G401.6 (cell line): ENCODE data around the gene DCLK1.

Source experiments
- FAIRE-seq: peaks from 2 replicates; lab custom pipeline; 2012; peaks lifted over from hg19 to GRCh38; lab: Jason Lieb, UNC

DCLK1 gene

DNA sequence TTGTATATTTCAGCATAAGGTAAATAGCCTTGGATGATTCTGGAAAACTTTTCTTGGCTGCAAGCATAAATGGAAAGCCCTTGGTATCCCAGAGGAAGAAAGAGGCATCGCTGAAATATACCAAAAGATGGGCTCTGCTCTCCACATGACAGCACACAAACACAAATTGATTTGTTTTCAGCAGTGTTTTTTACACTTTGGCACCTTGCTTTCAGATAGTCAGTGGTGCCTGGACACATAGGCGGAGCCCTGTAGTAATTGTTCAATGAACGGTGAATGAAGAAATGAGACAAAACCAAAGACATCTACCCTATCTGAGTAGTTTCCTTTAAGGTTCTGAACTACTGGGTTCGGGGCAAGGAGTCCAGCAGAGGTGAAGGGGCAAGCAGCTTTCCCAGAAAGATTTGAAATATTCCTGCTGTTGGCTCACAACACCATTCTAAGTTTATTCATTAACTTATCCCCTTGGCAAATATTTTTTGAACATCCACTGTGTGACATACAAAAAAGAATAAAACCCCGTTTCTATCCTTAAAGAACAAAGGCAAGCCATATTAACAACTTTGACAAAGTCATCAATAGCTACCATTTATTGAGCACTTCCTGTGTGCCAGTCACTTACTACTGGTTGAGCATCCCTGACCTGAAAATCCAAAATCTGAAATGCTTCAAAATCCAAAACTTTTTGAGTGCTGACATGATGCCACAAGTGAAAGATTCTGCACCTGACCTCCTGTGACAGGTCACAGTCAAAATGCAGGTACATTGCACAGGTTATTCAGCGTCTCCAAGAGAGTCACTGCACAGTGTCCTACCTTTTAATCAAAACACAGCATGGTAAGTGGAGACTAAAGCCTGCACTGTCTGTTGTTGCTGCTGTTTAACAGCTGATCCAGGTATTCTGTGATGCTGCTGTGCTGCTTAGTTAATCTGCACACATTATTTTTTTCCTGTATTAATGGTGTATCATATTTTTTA is 238.1 kb downstream of the DCLK1 start:
- FAIRE-seq: no peak

DNA sequence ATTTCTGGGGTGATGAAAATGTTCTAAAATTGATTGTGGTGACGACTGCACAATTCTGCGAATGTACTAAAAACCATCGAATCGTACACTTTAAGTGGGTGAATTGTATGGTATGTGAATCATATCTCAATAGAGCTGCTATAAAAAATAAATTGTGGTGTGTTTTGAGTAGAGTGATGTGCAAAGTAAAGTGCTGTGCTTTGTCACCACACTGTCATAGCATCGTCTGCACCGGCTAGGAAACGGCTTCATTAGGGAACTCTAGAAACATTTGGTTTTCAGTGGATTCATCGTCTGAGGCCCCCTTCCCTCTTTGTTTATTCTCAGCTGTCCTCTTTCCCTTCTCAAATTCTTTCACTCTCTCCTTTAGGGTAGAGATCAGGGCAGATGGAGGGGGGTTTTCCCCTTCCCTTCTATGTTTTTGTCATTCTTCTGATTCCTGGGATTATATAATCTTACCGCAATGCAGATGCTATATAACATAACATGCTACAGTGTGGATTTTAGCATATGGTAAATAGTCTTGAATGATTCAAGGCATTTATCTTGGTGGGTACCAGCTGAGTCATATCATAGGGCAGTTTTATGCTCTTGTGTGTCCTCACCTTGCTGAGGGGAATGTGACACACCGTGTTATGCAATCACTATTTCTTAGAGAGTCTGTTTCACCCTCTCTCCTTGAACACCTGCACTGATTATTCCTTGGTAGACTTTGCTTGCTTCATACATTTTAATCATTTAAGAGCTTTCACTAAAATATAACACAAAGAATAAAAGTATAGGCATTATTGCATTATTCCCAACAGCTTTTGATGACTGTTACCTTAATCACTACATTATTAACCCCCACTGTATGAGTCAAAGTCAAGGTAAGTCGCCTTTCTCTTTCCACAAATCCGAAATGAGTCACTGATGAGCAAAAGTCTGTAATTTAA is 239.4 kb downstream of the DCLK1 start:
- no peak for FAIRE-seq

DNA sequence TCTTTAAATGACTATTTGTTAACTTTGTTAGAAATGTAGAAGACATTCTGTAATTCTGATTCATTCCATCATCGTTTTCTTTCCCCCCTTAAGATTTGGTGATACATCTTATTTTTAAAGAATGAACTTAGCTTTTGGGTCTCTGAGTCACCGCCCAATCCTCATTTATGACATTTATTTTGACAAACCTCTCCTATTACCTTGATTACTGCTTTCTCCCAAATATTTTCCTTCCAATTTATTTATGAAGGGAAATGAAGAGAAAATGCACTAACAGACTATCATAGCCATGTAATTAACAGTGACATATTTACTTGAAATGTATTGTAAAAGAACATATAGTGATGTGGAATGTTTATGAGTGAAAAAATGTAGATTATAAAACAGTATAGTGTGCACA is 241.6 kb downstream of the DCLK1 start:
- no peak for FAIRE-seq

DNA sequence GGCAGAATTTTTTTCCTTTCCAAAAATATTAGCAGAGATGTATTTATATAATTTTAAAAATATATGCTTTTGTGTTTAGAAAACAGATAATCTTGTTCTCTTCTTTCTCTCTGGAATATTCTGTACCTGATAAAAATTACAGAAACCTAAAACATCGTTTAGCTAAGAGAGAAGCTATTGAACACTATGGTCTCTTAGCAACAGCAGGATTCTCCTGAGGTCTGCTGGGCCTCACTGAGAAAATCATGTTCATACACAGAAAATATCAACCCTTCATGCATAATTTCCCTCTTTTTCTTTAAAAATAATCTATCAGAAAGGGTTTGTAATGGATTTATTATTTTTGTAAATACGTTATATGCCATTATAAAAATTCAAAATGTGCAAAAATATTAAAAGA is 242.2 kb downstream of the DCLK1 start:
- no peak for FAIRE-seq

DNA sequence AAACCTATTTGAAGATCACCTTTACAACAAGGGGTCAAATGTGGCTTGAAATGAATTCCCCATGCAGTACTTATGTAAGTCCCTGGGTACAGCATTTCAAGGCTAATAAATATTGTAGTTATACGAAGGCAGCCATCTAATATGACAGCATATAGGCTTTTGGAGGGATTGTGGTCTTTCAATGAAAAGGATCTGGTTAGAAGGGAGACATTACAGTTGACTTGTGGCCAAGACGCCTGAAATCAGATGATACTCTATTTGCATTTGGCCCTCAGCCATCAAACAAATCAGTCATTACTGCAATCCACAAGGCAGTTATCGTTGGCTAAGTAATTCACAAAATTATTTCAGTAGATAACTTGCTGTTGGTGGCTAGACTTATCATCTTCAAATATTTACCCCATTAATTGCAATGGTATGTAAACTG is 242.7 kb downstream of the DCLK1 start:
- FAIRE-seq: no peak

DNA sequence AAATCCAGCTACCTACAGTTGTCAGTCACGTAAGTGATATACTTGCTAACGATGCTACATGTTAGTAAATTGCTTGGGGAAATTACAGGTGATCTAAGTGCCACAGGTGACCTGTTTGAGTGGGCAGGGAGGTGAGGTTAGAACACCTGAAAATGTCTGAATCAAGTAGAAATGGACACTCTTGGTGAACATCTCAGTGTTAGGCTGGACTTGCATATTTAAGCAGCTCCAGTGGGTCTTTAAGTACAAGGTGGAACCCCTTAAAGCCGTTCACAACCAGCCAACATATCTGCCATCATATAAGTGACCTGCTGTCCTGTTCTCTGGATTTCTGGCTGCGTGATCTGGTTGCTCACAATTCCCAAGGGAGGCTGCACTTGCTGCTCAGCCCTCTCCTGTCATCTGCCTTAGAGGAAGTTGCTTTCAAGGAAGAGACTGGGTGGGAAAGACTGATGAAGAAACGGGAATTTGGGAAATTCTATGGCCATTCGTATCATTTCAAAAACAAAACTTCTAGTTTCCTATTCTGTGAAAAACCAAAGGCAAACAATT is 244.0 kb downstream of the DCLK1 start:
- FAIRE-seq: no peak

DNA sequence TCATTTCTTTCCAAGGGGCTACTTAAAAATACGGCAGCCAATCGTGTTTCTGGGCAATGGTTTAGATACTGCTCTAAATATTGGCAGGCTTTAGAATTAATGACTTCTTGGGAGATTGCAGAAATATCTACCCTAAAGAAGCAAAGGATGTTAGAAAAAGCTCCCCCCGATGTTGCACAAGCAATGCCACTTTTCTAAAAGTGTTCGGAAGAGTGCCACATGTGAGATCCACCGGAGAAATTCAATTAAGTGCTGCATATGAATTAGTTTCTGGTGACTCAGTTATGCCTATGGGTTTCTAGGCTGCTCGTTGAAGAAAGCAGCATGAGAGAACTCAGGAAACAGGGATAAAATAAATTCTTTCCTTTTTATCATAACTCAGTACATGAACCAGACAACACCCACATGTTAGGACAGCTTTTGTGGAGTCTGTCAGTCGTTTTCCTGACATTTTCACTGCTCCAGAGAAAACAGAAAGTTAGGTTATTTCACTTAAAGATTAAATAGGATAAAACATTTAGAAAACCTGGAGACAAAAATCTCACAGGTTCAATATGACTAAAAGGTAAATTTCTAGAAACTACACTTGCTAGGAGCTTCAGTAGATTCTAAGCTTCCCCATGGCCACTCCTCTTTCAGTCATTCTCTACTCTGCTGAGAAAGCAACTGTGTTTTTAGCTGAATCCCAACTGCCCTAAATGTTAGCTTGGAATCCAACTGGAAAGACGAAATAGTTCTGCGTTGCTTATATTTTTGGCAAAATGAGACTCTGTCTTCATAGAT is 244.7 kb downstream of the DCLK1 start:
- FAIRE-seq: no peak

DNA sequence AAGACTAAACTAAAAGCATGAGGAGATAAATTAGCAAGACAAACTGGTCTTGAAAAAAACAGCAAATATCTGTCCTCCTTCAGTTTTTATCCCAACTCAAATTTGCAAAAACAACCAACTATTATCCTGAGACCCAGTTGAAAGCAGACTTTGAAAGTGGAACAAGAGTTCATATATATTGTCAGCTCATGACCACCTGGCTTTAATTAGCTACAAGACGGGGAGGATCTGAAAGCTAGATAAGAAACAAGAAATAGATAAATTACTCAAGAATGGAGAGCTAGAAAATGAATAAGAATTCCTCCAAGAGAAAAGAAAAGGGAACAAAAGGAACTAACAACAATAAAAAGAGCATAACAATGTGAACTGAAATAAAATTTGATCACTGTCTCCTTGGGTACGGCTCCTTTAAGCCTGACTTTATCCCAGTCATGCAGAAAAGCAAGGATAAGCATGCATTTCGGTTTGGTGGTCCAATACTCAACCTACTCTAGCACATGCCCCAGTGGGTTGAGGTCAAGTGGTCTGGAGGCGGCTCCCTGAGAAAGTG is 246.9 kb downstream of the DCLK1 start:
- no peak for FAIRE-seq

DNA sequence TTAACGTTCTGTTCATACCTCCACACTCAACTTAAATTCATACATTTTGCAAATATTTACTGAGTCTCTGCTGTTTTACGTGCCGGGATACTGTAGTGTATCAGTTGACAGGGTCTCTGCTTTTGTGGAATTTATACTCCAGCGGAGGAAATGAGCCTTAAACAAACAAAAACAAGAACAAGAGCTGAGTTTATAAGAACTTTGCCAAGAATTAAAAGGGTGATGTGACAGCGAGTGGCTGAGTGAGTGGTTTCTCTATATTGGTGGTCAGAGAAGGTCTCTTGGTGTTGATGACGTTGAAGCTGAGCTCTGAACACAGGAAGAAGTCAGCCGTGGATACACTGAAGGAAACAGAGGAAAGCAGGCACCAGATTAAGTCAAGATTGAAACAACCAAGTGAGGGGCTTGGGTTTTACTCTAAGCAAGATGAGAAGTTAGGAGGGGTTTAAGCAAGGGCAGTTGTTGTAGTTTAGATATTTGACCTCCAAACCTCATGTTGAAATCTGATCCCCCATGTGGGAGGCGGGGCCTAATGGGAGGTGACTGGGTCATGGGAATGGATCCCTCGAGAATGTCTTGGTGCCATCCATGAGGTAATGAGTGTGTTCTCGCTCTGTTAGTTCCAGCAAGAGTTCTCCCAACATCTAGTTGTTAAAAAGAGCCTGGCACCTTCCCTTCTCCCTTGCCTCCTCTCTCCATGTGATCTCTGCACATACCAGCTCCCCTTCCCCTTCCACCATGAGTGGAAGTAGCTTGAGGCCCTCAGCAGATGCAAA is 248.3 kb downstream of the DCLK1 start:
- no peak for FAIRE-seq

DNA sequence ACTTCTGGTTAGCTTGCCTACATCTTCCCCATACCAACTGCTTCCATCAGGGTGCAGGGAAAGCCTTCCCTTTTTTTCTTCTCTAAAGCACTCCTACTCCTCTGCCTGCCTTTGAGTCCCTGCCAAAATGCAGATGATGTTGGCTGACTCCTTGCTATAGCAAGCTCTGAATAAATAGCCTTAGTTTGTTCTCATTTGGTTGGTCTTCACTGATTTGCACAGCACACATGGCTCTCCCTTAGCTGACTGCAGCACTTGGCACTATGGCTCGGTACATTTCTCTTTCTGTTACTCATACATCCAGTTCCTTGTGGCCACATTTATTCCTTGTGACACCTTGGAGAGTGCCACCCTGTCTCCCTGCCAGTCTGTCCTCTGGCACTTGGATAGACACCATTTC is 249.8 kb downstream of the DCLK1 start:
- FAIRE-seq: no peak

DNA sequence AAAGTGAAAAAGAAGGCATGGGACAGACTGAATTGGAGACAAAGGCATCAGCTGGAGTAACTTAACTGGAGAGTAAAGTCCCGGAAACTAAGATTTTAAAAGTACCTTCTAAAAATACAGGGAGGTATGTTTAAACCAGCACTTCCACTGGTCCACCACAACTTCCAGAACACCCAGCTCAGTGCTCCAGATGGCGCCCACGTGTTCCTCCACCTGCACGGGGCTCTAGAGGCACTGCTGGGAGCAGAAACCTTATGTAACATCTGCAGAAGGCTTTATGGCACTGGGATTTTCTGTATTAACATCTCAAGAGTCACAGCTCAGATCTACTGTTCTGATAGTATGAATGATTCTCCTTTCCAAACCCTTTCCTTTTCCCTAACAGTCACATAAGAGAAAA is 252.1 kb downstream of the DCLK1 start:
- no peak for FAIRE-seq

DNA sequence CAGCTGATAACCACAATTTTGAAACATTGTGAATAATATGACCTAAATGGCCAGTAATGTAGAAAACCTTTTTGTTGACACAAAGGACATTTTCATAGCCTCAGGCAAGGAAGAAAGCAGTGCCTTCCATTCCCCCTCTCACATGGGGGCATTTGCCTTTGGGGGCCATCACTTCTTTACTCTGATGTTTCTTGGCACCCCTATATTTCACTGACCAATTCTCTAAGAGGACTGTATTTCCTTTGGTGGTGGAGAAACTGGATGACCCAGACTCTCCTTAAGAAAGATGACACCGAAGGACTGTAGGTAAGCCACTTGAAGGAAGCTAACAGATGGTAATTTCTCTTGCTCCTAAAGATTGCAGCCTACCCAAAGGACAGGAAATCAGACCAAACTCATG is 254.6 kb downstream of the DCLK1 start:
- no peak for FAIRE-seq

DNA sequence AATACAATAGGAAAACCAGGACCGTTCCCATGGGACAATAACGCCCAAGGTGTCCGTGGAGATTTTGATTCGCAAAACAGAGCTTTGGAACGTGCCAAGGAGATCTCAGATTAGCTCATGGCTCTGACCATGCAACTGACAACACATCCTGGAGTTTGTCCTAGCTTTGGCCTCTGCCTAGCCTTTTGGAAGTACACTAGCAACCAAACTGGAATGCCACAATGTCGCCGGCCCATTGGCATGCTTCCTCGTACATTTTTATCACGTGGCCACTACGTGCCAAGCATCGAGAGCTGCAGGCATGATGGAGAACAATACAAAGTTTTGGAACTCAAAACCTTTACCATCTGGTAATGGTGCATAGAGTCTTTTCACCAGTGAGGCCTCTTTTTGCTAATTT is 256.5 kb downstream of the DCLK1 start:
- FAIRE-seq: no peak

DNA sequence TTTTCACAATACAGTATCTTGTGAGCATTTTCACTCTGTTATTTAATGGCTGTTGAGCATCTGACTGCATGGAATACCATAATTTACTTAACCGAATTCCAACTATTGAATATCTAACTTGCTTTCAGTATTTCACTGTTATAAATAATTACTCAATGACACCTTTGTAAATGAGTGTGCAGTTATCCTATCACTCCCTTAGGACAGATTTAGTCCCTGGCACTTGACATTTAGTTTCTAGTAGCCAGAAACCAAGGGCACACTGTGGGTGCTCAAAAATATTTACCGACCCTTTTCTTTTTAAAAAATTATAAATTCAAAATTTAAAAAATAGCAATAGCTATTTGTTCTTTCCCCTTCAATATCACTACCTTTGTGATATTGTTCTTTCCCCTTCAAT is 258.8 kb downstream of the DCLK1 start:
- FAIRE-seq: no peak

DNA sequence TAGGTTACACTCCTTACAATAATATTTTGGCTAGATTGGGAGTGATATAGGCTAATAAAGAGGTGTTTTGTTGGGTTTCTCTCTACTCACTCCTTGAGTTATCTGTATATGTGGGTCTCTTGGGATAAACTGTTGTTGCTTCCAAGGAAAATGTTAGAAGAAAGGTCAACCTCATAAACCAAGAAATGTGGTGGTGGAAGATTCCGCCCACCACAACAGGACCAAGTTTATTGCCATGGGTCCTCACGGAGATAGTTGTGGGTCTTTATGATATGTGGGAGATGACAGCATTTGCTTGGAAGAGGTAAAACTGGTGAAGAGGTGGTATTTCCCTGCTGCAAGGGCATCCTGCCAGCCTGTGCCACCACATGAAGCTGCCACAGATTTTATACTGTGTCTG is 259.6 kb downstream of the DCLK1 start:
- no peak for FAIRE-seq

DNA sequence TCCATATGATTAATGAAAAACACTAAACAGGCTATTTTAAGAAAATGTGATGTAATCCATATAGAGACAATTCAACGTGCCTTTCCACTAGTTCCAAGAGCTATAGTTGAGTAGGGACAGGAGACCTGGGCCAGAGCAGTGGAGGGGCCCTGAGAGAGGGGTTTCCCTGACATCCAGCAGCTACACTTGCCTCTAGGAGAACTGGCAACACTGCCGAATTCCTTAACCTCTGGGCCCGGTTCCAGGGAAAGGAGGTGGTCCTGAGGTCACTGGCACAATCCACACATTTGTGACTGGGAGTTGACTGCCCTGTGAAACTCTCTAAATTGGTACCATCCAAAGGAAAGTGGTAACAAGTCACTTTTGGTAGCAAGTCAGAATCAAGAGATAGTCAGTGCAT is 264.4 kb downstream of the DCLK1 start:
- no peak for FAIRE-seq

DNA sequence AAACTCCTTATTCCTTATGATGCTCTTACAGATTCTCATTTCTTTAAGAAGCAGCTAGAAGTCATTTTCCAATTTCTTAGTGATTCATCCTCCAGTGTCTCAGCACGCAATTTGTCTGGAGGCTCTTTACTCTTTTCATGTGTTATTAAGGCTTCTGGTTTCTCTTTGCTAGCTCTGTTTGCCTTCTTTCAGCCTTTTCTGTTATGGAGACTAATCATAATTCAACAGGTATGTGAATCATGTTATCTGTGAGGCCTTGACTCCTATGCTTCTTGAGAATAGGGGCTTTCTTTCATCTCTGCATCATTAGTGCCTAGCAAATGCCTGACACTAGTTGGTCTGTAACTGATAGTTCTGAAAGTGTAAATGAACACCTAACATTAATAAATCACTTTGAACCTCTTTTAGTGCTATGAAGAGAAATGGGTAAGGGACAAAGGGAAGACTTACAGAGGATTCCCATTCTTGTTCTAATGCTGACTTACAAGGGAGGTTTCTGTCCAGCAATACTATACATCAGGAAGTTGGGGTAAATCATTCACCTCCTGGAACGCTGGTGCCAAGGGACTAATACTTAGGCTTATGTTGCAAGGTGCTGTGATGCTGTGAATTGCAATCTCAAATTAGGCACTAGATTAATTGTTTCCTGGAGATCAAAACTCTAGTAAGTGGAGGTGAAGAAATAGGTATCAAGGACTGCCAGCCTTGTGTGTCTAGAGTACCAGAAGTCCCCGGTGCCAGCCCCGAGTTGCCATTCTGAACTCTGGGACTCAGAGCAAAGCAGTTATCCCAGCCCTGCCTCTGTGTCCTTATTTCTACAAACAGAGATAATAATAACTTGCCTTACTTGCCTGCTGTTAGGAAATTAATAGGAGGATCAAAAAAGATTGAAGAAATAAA is 265.6 kb downstream of the DCLK1 start:
- no peak for FAIRE-seq

DNA sequence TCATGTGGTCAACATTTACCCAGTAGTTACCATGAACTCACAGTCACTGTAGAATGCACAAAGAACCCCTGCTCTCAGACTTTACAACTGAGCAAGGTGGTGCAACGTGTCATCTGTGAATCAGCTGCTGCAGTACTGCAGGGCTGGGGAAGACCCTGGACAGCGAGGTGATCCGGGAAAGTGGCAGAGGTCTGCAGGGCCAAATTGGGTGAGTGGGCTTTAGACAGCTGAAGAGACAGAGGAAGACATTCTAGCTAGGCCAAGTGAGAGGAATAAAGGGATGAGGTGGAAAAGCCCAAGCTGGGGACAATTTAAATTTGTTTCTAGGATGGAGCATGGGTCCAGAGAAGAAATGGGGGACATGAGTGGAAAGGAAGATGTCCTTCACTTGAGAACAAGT is 270.5 kb downstream of the DCLK1 start:
- FAIRE-seq: no peak

DNA sequence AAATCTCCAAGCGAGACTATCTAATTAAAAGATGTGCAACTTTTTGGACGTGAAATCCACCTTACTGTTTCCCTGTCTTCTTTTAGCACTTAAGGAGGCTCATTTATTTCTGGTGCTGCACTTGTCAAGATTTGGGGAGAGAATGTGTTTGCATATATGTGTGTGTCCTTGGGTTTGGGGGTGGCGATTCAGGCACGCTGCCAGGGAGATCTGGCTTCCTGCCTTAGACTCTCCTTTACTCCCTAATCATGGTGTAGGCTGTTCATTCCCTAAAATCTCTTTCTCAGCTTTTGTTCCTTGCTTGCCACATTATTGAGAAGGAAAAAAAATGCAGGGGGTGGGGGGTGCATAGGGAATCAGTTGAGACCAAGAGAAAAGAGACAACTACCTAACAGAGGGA is 271.2 kb downstream of the DCLK1 start:
- no peak for FAIRE-seq

DNA sequence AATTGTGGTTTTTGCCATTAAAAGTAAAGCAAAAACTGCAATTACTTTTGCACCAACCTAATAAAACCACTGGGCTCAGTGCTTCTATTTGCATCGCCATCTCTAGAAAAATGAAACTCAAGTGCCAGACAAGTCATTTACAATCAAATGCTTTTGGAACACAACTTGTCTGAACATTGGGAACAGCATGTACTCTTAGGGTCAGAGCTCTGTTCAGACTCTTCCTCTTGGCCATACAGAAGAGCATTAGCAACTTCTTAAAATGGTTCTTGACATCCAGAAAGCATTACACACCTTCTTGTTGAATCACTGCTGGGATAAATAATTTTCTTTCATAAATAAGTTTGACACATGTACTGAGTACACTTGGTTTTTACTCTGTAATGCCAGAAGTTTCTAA is 272.5 kb downstream of the DCLK1 start:
- FAIRE-seq: no peak
